Ovary (tissue), 9 donors: Measurements from ENCODE around the gene DRC7. TPM values are rescaled to one million over a fixed set of nuclear protein-coding genes. Genes with fewer than 3 reads are reported as not detected.

Source experiments
- DNase-seq, 5 donors: peaks; one replicate each; pipeline ENCODE4 v3.0.0-alpha.2; 2019 to 2020
- H3K27ac ChIP-seq, 2 donors: fragments of 200-600 bp; one replicate each; pipeline versions ENCODE4 v1.5.1 to v1.8.0; 2019 to 2022
- H3K27me3 ChIP-seq: fragments of 200-600 bp; one replicate; pipeline ENCODE4 v1.8.0; 2022
- H3K36me3 ChIP-seq: fragments of 200-600 bp; sonication (generic); one replicate; pipeline ENCODE4 v1.5.1; 2019
- H3K4me1 ChIP-seq: one replicate; pipeline ENCODE4 v1.8.1; 2013; ENCODE audit warnings: mild to moderate bottlenecking, moderate library complexity; ENCODE audit not compliant: insufficient read depth
- H3K4me3 ChIP-seq: fragments of 200-600 bp; sonication (generic); one replicate; pipeline ENCODE4 v1.5.1; 2017
- H3K9me3 ChIP-seq, 2 donors: fragments of 200-600 bp in 1 of 2; sonication (generic) in 1 of 2; one replicate each; pipeline versions ENCODE4 v1.5.1 to v1.8.1; 2013 to 2019; ENCODE audit warnings: mild to moderate bottlenecking in 1 of 2, moderate library complexity in 1 of 2
- EP300 ChIP-seq: sonication (generic); formaldehyde crosslinking; IDR thresholded peaks from one replicate; pipeline ENCODE4 v1.6.1; 2017; ENCODE audit warnings: antibody characterized with exemption
- POLR2A ChIP-seq: fragments of 450-650 bp; IDR thresholded peaks from one replicate; pipeline ENCODE4 v1.6.1; 2017; ENCODE audit warnings: antibody characterized with exemption, mild to moderate bottlenecking, moderate library complexity
- WGBS, 3 donors: extraction: QIAGEN DNeasy Blood & Tissue Kit in 1 of 3; methylation state at CpG; one replicate each; pipeline versions ENCODE4 v1.1.5 to v1.1.7; 2013 to 2017; 5-methylcytosine and 5-hydroxymethylcytosine counted together
- intact Hi-C, 4 donors: fragments of 100-400 bp; cut with DNase I; formaldehyde crosslinking; loops; one replicate each; pipeline versions ENCODE4 v1.11.0 to v1.15.1; 2022 to 2023
- polyA plus RNA-seq, 2 donors: library from polyadenylated mRNA; stranded (reverse); fragments of 200-250 nt in 1 of 2; fragments of 350-450 nt in 1 of 2; fragmentation: Illumina TruSeq in 1 of 2; extraction: RNeasy Lipid Tissue Mini Kit (QIAGEN cat#74804) in 1 of 2; gene quantifications; one replicate each; pipeline ENCODE4 v1.2.3, GENCODE V29; 2013 to 2014
- total RNA-seq, 7 donors: library from RNA; depleted of rRNA in 2 of 7; stranded (reverse); fragments of >200 nt in 2 of 7; fragmentation: NEBNext Ultra II Directional in 3 of 7; extraction: Animal tissue kit (Norgen Biotek cat#: 25700) in 3 of 7; gene quantifications; one replicate each; pipeline versions ENCODE4 v1.1.0 to v1.2.4, GENCODE V29; 2016 to 2023
- TF ChIP-seq, protein P1 (sequence below), 3 donors: fragments of 450-650 bp in 2 of 3; fragments of 200-600 bp in 1 of 3; IDR thresholded peaks; one replicate each; pipeline versions ENCODE4 v1.5.1 to v1.8.0; 2016 to 2022; ENCODE audit warnings: antibody characterized with exemption in 3 of 3, mild to moderate bottlenecking in 1 of 3
- donor health status: DM: no; HTN: no; CAD: no; lungs with moderate emphysema.
- donor health status: DM: no; HTN: no; CAD: no.
- donor health status: Bipolar disorder and iron deficiency.
- donor health status: DM: yes; HTN: yes; CAD: no.
- donor health status: DM: no; HTN: no; CAD: no.
- donor health status: DM: yes; HTN: yes; CAD: no.

Gene DRC7
- total and polyA plus RNA-seq, 9 donors = 0.07 to 12.5 (median 0.67) TPM; not detected in 3

DNA sequence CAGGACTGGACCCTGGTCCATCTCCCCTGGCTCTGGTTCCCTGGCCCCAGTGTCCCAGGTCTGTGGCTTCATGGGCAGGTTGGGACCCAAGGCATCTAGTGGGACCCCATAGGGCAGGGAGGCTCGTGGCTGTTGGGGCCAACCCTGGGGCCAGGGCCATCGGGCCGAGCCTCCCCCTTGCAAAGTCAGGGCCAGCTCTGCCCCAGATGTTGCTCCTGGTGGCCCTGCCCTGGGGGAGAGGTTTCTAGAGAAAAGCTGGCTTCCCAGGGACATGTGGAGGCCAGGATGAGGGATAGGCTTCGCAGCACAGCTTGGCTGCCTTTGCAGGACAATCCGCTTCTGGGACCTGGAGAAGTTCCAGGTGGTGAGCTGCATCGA is 57.6 kb downstream of the DRC7 start:
- Histone ChIP-seq H3K27ac (no peak overlapping the region), H3K36me3 (no peaks in the 10 kb centered on the region), H3K9me3 (no peaks in the 10 kb centered on the region), H3K4me1 (no peaks in the 10 kb centered on the region), H3K27me3 (no peaks in the 10 kb centered on the region), H3K4me3 (no peak overlapping the region)
- intact Hi-C loops = loop anchor here in 2 of 4 donors (10.0 kb wide), 2 partner anchors 113 to 243 kb away; no protein-coding TSS in a partner anchor
- WGBS, 3 donors = 65 to 75% (median 67%) methylated on average over 6 of the region's 6 CpGs
- no peak for TF ChIP-seq POLR2A
- TF ChIP-seq, protein P1, sequence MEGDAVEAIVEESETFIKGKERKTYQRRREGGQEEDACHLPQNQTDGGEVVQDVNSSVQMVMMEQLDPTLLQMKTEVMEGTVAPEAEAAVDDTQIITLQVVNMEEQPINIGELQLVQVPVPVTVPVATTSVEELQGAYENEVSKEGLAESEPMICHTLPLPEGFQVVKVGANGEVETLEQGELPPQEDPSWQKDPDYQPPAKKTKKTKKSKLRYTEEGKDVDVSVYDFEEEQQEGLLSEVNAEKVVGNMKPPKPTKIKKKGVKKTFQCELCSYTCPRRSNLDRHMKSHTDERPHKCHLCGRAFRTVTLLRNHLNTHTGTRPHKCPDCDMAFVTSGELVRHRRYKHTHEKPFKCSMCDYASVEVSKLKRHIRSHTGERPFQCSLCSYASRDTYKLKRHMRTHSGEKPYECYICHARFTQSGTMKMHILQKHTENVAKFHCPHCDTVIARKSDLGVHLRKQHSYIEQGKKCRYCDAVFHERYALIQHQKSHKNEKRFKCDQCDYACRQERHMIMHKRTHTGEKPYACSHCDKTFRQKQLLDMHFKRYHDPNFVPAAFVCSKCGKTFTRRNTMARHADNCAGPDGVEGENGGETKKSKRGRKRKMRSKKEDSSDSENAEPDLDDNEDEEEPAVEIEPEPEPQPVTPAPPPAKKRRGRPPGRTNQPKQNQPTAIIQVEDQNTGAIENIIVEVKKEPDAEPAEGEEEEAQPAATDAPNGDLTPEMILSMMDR (IDR thresholded peaks at IDR 0.05) = no peak
- no peak for DNase-seq

DNA sequence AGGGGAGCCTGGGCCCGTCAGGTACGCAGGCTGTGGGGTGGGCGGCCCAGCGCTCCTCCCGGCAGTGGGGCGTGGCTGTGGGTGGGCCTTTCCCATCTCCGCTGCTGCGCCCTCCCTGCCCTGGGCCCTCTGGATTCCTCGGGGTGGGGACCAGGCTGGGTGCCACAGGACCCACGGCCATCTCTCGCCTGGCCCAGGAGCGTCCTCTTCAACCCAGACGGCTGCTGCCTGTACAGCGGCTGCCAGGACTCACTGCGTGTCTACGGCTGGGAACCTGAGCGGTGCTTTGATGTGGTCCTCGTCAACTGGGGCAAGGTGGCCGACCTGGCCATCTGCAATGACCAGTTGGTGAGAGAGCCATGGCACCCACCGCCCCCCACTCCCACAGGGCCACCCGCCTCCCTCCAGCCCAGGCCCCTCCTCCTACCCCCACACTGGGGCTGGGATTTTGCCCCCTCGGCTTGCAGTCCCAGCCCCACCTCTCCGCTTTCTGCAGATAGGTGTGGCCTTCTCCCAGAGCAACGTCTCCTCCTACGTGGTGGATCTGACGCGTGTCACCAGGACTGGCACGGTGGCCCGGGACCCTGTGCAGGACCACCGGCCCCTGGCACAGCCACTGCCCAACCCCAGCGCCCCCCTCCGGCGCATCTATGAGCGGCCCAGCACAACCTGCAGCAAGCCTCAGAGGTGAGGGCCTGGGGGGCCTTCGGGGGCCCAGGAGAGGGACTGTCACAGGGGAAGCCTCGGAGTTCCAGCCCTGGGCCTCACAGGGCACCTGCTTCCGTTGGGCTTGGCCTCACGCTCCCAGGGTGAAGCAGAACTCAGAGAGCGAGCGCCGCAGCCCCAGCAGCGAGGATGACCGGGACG is 58.2 kb downstream of the DRC7 start:
- peak in 1 of 5 donors; percentile 20 for DNase-seq
- 84 to 89% (median 85%) methylated on average over 37 to 44 of the region's 44 CpGs for WGBS, 3 donors
- Histone ChIP-seq H3K4me3 (no peak overlapping the region), H3K36me3 (no peaks in the 10 kb centered on the region), H3K27me3 (no peaks in the 10 kb centered on the region), H3K4me1 (no peaks in the 10 kb centered on the region), H3K27ac (no peak overlapping the region), H3K9me3 (no peaks in the 10 kb centered on the region)
- intact Hi-C loops = loop anchor here in 2 of 4 donors (10.0 kb wide), 2 partner anchors 112 to 242 kb away; no protein-coding TSS in a partner anchor
- TF ChIP-seq, protein P1 (IDR thresholded peaks at IDR 0.05) = no peak
- no peak for TF ChIP-seq EP300
- no peak for TF ChIP-seq POLR2A

GRCh38 chr16:57753448-57754353 is 59.1 kb downstream of the DRC7 start:
- peak in 1 of 5 donors; percentile 24 for DNase-seq
- Histone ChIP-seq H3K9me3 (no peaks in the 10 kb centered on the region), H3K36me3 (no peaks in the 10 kb centered on the region), H3K4me3 (no peak overlapping the region), H3K27ac (no peak overlapping the region), H3K4me1 (no peaks in the 10 kb centered on the region), H3K27me3 (no peaks in the 10 kb centered on the region)
- 88 to 90% (median 88%) methylated on average over 30 to 32 of the region's 32 CpGs for WGBS, 3 donors
- TF ChIP-seq POLR2A (no peak), EP300 (no peak)
- TF ChIP-seq, protein P1 (IDR thresholded peaks at IDR 0.05) = no peak
- intact Hi-C loops = loop anchor here in 2 of 4 donors (10.0 kb wide), 2 partner anchors 111 to 241 kb away; no protein-coding TSS in a partner anchor

DNA sequence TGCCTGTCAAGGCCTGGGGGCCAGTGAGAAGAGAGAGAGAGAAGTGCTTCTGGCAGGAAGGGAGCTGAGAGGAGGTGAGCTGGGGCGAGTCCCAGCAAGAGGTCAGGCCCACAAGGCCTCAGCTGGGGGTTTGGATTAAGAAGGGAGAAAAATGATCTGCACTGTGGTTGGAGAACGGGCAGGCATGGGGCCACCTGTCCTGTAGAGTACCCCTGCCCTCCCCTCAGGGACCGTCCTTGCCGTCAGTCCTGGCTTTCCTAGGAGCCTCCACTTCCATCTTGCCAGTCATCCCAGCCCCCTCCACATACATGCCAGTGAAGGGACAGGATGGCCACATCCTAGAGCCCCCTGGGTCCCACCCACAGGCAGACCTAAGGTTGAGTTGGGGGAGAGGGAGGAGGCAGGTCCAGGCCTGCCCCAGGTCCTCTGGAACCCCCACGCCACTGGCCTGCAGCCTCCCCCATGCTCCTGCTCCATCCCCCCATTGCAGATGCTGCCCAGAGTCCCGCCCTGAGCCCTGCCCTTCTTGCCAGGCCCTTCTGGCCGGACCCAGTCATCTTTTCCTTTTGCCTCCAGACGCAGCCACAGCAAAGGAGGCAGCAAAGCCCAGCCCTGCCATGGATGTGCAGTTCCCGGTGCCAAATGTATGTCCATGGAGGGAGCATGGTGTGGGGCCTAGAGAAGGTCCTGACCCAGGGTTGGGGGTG is 59.9 kb downstream of the DRC7 start:
- 78 to 82% (median 81%) methylated on average over 9 of the region's 9 CpGs for WGBS, 3 donors
- peak in 1 of 5 donors; percentile 14 for DNase-seq
- intact Hi-C loops = loop anchor here (5.0 to 10.0 kb wide), 5 partner anchors 108 to 248 kb away; partner anchors contain the start of genes USB1 (in 2 of the 4) and ZNF319 (in 2 of the 4)
- Histone ChIP-seq H3K27me3 (no peaks in the 10 kb centered on the region), H3K9me3 (no peaks in the 10 kb centered on the region), H3K4me3 (no peak overlapping the region), H3K27ac (no peak overlapping the region), H3K4me1 (no peaks in the 10 kb centered on the region), H3K36me3 (no peaks in the 10 kb centered on the region)
- TF ChIP-seq, protein P1 (IDR thresholded peaks at IDR 0.05) = no peak
- TF ChIP-seq EP300 (no peak), POLR2A (no peak)
